Kidney tubule cell (primary cell): ENCODE results near the gene CBFA2T3.
"Not testable (repeated sequence)": the region's sequence is repeated elsewhere in the genome, so short reads cannot be mapped to it uniquely, and the experiment has no call there.

Experiments
- DNase-seq: peaks from one replicate; pipeline ENCODE4 v3.0.0-alpha.2; 2018; ENCODE audit warnings: low spot score

Gene CBFA2T3

GRCh38 chr16:88908307-88908706 lies 68.7 kb downstream of the CBFA2T3 start:
- no peak for DNase-seq

GRCh38 chr16:88907768-88908167 lies 69.2 kb downstream of the CBFA2T3 start:
- peak; percentile 76 for DNase-seq

- DNase-seq = no peak
Observed at GRCh38 chr16:88906535-88907105, 70.4 kb downstream of the CBFA2T3 start.

- DNase-seq = no peak
Observed at GRCh38 chr16:88906020-88906419, 71.0 kb downstream of the CBFA2T3 start.

GRCh38 chr16:88905563-88905962 lies 71.4 kb downstream of the CBFA2T3 start:
- DNase-seq = no peak

GRCh38 chr16:88904676-88905365 lies 72.2 kb downstream of the CBFA2T3 start:
- no peak for DNase-seq

GRCh38 chr16:88903267-88903666 lies 73.7 kb downstream of the CBFA2T3 start:
- no peak for DNase-seq

GRCh38 chr16:88902744-88903143 lies 74.3 kb downstream of the CBFA2T3 start:
- no peak for DNase-seq

GRCh38 chr16:88901718-88902337 lies 75.2 kb downstream of the CBFA2T3 start:
- DNase-seq = no peak

- DNase-seq = no peak
Observed at GRCh38 chr16:88900662-88901052, 76.3 kb downstream of the CBFA2T3 start.

GRCh38 chr16:88899901-88900661 lies 76.9 kb downstream of the CBFA2T3 start:
- no peak for DNase-seq

- no peak for DNase-seq
Observed at GRCh38 chr16:88897696-88898425, 79.1 kb downstream of the CBFA2T3 start.

GRCh38 chr16:88896238-88897070 lies 80.6 kb downstream of the CBFA2T3 start:
- no peak for DNase-seq

- no peak for DNase-seq
Observed at GRCh38 chr16:88895335-88895734, 81.7 kb downstream of the CBFA2T3 start.

- no peak for DNase-seq
Observed at GRCh38 chr16:88894681-88895300, 82.2 kb downstream of the CBFA2T3 start.

GRCh38 chr16:88894266-88894665 lies 82.7 kb downstream of the CBFA2T3 start:
- not testable (repeated sequence) for DNase-seq

- DNase-seq = peak; percentile 59
Observed at GRCh38 chr16:88893127-88893968, 83.7 kb downstream of the CBFA2T3 start.

GRCh38 chr16:88892065-88892464 lies 84.9 kb downstream of the CBFA2T3 start:
- no peak for DNase-seq

- no peak for DNase-seq
Observed at GRCh38 chr16:88891083-88891482, 85.9 kb downstream of the CBFA2T3 start.
